ENCODE measurements around the gene IFRD1. TPM values are rescaled to one million over a fixed set of nuclear protein-coding genes. Genes with fewer than 3 reads are reported as not detected.

The IFRD1 gene
- total RNA-seq, 1 donor from 2014 or later = 52.5 TPM

GRCh38 chr7:112521942-112522341 lies 71.7 kb downstream of the IFRD1 start:
- Mint-ChIP-seq H3K4me3 (no peak overlapping the region), H3K4me1 (no peaks in the 10 kb centered on the region), H3K36me3 (no peaks in the 10 kb centered on the region), H3K27ac (no peak overlapping the region), H3K27me3 (ENCODE audit: low read depth) (peaks cover 18% of the 10 kb centered on the region), H3K9me3 (peaks cover 8% of the 10 kb centered on the region)
- DNase-seq (ENCODE audit: low spot score in 2 of 2, unreplicated experiment in 2 of 2) = no peak
- TF ChIP-seq, protein P1, sequence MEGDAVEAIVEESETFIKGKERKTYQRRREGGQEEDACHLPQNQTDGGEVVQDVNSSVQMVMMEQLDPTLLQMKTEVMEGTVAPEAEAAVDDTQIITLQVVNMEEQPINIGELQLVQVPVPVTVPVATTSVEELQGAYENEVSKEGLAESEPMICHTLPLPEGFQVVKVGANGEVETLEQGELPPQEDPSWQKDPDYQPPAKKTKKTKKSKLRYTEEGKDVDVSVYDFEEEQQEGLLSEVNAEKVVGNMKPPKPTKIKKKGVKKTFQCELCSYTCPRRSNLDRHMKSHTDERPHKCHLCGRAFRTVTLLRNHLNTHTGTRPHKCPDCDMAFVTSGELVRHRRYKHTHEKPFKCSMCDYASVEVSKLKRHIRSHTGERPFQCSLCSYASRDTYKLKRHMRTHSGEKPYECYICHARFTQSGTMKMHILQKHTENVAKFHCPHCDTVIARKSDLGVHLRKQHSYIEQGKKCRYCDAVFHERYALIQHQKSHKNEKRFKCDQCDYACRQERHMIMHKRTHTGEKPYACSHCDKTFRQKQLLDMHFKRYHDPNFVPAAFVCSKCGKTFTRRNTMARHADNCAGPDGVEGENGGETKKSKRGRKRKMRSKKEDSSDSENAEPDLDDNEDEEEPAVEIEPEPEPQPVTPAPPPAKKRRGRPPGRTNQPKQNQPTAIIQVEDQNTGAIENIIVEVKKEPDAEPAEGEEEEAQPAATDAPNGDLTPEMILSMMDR (IDR thresholded peaks at IDR 0.05; ENCODE audit: unreplicated experiment) = no peak

DNA sequence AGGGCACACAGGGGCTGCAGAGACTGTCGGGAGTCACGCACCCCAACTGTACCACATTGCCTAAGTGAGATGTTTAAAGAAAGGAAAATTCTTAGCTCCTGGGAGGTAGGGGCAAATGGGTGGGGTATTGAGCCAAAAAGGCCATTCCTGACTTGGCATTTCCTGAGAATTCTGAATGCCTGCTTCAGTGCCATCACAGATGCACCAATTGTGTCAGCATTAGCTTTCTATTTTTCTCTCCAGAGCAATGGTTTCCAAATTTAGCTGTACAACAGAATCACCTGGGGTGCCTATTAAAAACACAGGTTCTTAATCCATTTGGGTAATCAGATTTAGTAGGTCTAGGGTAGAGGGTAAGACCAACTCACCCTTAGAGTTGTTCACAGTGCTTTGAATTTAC lies 73.6 kb downstream of the IFRD1 start:
- no peak for DNase-seq (ENCODE audit: low spot score in 2 of 2, unreplicated experiment in 2 of 2)
- TF ChIP-seq, protein P1 (IDR thresholded peaks at IDR 0.05; ENCODE audit: unreplicated experiment) = no peak
- peaks cover 8% of the 10 kb centered on the region for H3K9me3 Mint-ChIP-seq
- no peak overlapping the region for H3K27ac Mint-ChIP-seq
- H3K4me3 Mint-ChIP-seq = no peak overlapping the region
- H3K27me3 Mint-ChIP-seq (ENCODE audit: low read depth) = peaks cover 13% of the 10 kb centered on the region
- H3K4me1 Mint-ChIP-seq = no peaks in the 10 kb centered on the region
- no peaks in the 10 kb centered on the region for H3K36me3 Mint-ChIP-seq

Other genes starting within 250 kb of the IFRD1 start
- 27.7 to 29.4 TPM (median 28.9 TPM) in 3 replicates for gene DOCK4, start 244.1 kb upstream of the IFRD1 start, total RNA-seq
- 22.3 to 25.4 TPM (median 23.7 TPM) in 3 replicates for gene ZNF277, start 243.8 kb upstream of the IFRD1 start, total RNA-seq
- 1.6 to 2.2 TPM (median 1.8 TPM) in 3 replicates for gene LSMEM1, start 30.5 kb downstream of the IFRD1 start, total RNA-seq